ENCODE measurements around the gene BABAM2.
A peak's percentile ranks its signal among the peaks of the same experiment; 100 is the strongest.
"Not testable (repeated sequence)": the region's sequence is repeated elsewhere in the genome, so short reads cannot be mapped to it uniquely, and the experiment has no call there.

The BABAM2 gene

GRCh38 chr2:27890146-27890923, at the start of gene BABAM2, which contains the start of gene RBKS:
Gene BABAM2 (plus strand): TSS chr2:27890729. CDS start chr2:27894557, 3,828 bp downstream.
Gene RBKS (minus strand): TSS chr2:27890387. CDS start chr2:27890345, 42 bp downstream.
- DNase-seq, result peak; percentile 70

- no peak for DNase-seq
Observed at GRCh38 chr2:27842894-27843293, 47.6 kb upstream of the BABAM2 start.

- DNase-seq, result no peak
Observed at GRCh38 chr2:27843992-27844391, 46.5 kb upstream of the BABAM2 start.

GRCh38 chr2:27844821-27845255, 45.7 kb upstream of the BABAM2 start:
- no peak for DNase-seq

GRCh38 chr2:27847333-27847732, 43.2 kb upstream of the BABAM2 start:
- no peak for DNase-seq

- DNase-seq, result no peak
Observed at GRCh38 chr2:27849558-27850205, 40.8 kb upstream of the BABAM2 start.

- DNase-seq, result no peak
Observed at GRCh38 chr2:27852691-27853090, 37.8 kb upstream of the BABAM2 start.

- DNase-seq, result no peak
Observed at GRCh38 chr2:27854229-27854862, 36.2 kb upstream of the BABAM2 start.

- peak; percentile 15 for DNase-seq
Observed at GRCh38 chr2:27855476-27855875, 35.1 kb upstream of the BABAM2 start.

- no peak for DNase-seq
Observed at GRCh38 chr2:27856386-27856785, 34.1 kb upstream of the BABAM2 start.

- DNase-seq, result no peak
Observed at GRCh38 chr2:27856956-27857355, 33.6 kb upstream of the BABAM2 start.

- no peak for DNase-seq
Observed at GRCh38 chr2:27857417-27858172, 32.9 kb upstream of the BABAM2 start.

- DNase-seq, result no peak
Observed at GRCh38 chr2:27860111-27860510, 30.4 kb upstream of the BABAM2 start.

- DNase-seq, result no peak
Observed at GRCh38 chr2:27863146-27863545, 27.4 kb upstream of the BABAM2 start.

GRCh38 chr2:27863955-27864354, 26.6 kb upstream of the BABAM2 start:
- DNase-seq, result not testable (repeated sequence)

GRCh38 chr2:27866237-27866636, 24.3 kb upstream of the BABAM2 start:
- DNase-seq, result no peak

GRCh38 chr2:27869763-27870162, 20.8 kb upstream of the BABAM2 start:
- DNase-seq, result no peak

- no peak for DNase-seq
Observed at GRCh38 chr2:27870724-27871123, 19.8 kb upstream of the BABAM2 start.

- DNase-seq, result no peak
Observed at GRCh38 chr2:27871802-27872201, 18.7 kb upstream of the BABAM2 start.

- DNase-seq, result no peak
Observed at GRCh38 chr2:27873091-27873490, 17.4 kb upstream of the BABAM2 start.

GRCh38 chr2:27875089-27875881, 15.2 kb upstream of the BABAM2 start:
- DNase-seq, result no peak

GRCh38 chr2:27878825-27879224, 11.7 kb upstream of the BABAM2 start:
- DNase-seq, result no peak
